ENCODE data around the gene EIF3B. TPM values are rescaled to one million over a fixed set of nuclear protein-coding genes. Genes with fewer than 3 reads are reported as not detected.
"Not testable (repeated sequence)": the region's sequence is repeated elsewhere in the genome, so short reads cannot be mapped to it uniquely, and the experiment has no call there.

Gene EIF3B
- total RNA-seq, 1 experiment from 2014 or later = 299 TPM

DNA sequence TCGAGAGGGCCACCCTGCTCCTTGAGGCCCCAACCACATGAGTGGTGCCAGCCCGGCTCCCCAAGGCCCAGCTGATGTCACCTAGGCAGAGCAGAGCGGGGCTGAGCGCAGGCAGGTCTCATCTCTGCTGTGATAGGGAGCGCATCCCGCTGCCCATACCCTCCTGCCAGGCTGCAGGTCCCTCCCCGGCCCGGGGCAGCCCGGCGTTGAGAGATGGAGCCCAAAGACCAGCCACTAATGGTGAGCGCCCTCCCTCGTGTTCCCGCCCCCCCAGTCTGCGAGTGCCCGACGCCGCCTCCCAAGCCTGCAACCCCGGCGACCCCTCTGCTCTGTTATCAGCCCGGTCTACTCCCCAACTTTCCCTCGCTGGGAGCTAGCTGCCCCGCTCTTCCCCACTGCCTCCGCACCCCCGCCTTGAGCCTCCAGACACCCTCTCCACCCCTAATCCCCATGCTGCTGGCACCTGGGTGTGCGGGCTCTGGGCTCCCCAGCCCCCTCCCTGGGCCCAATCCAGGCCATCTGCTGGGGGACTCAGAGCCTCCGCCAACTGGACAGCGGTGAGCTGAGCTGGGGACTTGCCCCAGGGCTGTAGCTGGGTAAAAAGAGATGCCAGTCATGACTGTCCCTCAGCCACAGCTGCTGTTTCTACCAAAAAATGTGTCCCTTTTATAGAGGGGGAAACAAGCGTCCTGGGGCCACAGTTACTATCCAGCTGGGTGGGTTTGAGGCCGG lies 29.1 kb downstream of the EIF3B start:
- H3K36me3 ChIP-seq = peaks cover 32% of the 10 kb centered on the region
- no peaks in the 10 kb centered on the region for H3K9me3 ChIP-seq
- no peak for DNase-seq
- H3K27me3 ChIP-seq = no peaks in the 10 kb centered on the region
- no peak overlapping the region for H3K4me3 ChIP-seq

- Histone ChIP-seq H3K27me3 (no peaks in the 10 kb centered on the region), H3K36me3 (peaks cover 25% of the 10 kb centered on the region), H3K4me3 (no peak overlapping the region), H3K9me3 (no peaks in the 10 kb centered on the region)
- no peak for DNase-seq
Observed at GRCh38 chr7:2384354-2385243, 30.0 kb downstream of the EIF3B start.

DNA sequence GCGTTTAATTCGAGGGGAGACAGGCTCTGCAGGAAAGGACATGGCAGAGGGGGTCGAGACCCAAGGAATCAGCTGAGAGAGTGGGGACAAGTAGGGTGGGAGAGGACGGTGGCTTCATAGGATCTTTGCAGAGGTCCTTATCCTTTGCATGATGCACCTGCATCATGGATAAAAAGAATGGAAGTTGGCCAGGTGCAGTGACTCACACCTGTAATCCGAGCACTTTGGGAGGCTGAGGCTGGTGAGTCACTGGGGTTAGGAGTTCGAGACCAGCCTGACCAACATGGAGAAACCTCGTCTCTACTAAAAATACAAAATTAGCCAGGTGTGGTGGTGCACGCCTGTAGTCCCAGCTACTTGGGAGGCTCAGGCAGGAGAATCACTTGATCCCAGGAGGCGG lies 31.5 kb downstream of the EIF3B start:
- H3K27me3 ChIP-seq, H3K4me3 ChIP-seq, H3K9me3 ChIP-seq: not testable (repeated sequence)
- peaks cover 13% of the 10 kb centered on the region for H3K36me3 ChIP-seq
- DNase-seq = peak; percentile 26

GRCh38 chr7:2386964-2387669 lies 32.5 kb downstream of the EIF3B start:
- Histone ChIP-seq H3K27me3 (no peaks in the 10 kb centered on the region), H3K4me3 (no peak overlapping the region), H3K9me3 (no peaks in the 10 kb centered on the region), H3K36me3 (peaks cover 4% of the 10 kb centered on the region; the same call in 1 of the 2 replicates)
- no peak for DNase-seq

DNA sequence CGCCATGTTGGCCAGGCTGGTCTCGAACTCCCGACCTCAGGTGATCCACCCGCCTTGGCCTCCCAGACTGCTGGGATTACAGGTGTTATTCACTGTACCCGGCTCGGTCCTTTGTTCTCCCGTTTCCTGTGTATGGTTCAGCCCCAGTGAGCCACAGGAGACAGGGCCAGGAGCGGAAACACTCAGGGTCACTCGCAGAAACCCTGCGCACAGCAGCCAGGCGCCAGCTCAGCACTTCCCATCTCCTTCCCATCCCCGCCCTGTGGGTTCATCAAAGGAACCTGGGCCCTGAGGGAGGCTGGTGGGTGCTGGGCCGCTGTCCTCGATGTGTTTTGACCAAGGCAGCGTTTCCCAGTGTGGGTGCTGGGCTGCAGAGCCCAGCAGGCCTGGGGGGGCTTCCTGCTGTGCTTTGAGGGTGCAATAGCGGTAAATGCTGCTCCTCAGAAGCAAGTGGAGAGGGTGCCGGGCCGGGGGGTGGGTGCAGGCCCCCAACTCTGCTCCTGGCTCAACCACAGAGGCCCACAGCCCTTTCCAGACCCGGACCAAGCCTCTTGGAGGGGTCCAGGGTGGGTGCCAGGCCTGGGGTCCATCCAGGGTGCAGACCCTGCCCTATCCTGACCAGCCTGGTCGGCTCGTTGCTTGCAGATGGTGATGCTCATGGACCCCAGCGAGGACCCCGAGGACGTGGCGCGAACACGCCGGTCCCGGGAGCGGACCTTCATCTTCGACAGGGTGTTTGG lies 33.4 kb downstream of the EIF3B start:
- Histone ChIP-seq H3K36me3 (no peaks in the 10 kb centered on the region; the same call in 1 of the 2 replicates), H3K9me3 (no peaks in the 10 kb centered on the region), H3K4me3 (no peak overlapping the region), H3K27me3 (no peaks in the 10 kb centered on the region)
- no peak for DNase-seq

- H3K9me3 ChIP-seq = no peaks in the 10 kb centered on the region
- DNase-seq = no peak
- no peak overlapping the region for H3K4me3 ChIP-seq
- H3K27me3 ChIP-seq = no peaks in the 10 kb centered on the region
- no peaks in the 10 kb centered on the region; the same call in 1 of the 2 replicates for H3K36me3 ChIP-seq
Observed at GRCh38 chr7:2388637-2388954, 34.0 kb downstream of the EIF3B start.

DNA sequence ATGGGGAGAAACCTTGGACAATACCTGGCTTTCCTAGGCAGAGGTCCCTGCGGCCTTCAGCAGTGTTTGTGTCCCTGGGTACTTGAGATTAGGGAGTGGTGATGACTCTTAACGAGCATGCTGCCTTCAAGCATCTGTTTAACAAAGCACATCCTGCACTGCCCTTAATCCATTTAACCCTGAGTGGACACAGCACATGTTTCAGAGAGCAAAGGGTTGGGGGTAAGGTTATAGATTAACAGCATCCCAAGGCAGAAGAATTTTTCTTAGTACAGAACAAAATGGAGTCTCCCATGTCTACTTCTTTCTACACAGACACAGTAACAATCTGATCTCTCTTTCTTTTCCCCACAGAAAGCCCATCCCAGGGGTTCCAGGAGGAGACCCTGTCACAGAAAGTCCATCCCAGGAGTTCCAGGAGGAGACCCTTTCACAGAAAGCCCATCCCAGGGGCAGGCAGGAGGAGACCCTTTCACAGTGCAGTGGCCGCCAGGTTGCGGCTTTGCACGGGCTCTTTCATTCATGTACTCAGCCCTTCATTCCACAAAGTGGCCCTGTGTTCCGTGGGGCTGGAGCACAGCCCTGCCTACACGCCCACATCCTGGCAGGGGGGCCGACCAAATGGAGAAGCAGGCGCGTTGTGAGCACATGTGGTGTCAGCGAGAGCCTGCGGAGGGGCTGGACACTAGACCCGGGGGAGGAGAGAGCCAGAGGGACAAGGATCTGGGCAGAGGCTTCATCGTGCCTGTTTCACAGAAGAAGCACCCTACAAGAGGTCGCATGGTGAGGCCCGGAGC lies 35.6 kb downstream of the EIF3B start:
- H3K4me3 ChIP-seq, DNase-seq, H3K36me3 ChIP-seq, H3K9me3 ChIP-seq, H3K27me3 ChIP-seq: not testable (repeated sequence)

DNA sequence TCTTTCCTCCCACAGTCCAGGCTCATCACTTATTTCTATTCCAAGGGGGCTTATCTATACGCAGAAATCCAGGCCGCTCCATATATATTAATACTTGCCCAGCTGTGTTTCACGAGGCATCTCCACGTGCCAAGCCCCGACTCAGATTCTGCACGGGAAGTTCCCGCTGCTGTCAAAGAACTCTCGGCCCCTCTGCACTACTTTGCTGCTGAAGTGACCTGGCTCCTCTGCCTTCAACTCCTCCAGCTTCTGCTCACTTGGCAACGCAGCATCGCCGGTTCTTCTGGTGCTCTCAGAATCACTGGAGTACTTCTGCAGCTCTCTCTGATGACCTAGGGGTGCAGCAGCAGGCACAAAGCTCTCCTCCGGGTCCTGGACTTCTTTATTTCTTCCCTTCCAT lies 39.1 kb downstream of the EIF3B start:
- no peaks in the 10 kb centered on the region for H3K27me3 ChIP-seq
- H3K4me3 ChIP-seq = no peak overlapping the region
- no peaks in the 10 kb centered on the region for H3K36me3 ChIP-seq
- no peaks in the 10 kb centered on the region for H3K9me3 ChIP-seq
- no peak for DNase-seq

DNA sequence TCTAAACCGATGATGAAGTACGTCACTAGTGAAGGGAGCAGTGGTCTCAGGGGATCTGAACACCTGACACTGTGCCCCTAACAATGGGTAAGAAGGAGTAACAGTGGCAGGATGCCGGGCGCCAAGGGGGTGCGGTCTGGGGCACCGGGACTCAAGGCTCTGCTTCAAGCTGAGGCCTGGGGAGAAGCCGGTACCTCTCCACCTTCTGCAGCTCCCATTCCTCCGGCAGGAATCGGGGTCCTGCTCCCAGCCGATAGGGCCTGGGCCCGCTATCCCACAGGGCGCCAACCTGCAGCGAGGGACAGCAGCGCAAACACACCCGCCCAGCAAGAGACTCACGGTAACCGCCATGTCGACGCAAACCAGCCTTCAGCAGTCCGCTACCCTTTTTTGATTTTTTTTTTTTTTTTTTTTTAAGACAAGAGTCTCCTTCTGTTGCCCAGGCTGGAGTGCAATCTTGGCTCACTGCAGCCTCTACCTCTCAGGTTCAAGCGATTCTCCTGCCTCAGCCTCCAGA lies 40.0 kb downstream of the EIF3B start:
- Histone ChIP-seq H3K4me3 (no peak overlapping the region), H3K27me3 (no peaks in the 10 kb centered on the region), H3K9me3 (no peaks in the 10 kb centered on the region), H3K36me3 (no peaks in the 10 kb centered on the region)
- DNase-seq = no peak

GRCh38 chr7:2398506-2398905 lies 43.9 kb downstream of the EIF3B start:
- no peaks in the 10 kb centered on the region for H3K27me3 ChIP-seq
- H3K4me3 ChIP-seq = no peak overlapping the region
- no peaks in the 10 kb centered on the region for H3K36me3 ChIP-seq
- no peaks in the 10 kb centered on the region for H3K9me3 ChIP-seq
- no peak for DNase-seq

GRCh38 chr7:2399848-2400587 lies 45.4 kb downstream of the EIF3B start:
- no peaks in the 10 kb centered on the region for H3K27me3 ChIP-seq
- H3K36me3 ChIP-seq = no peaks in the 10 kb centered on the region
- DNase-seq = peak; percentile 88
- no peaks in the 10 kb centered on the region for H3K9me3 ChIP-seq
- H3K4me3 ChIP-seq = no peak overlapping the region

GRCh38 chr7:2402687-2403013 lies 48.0 kb downstream of the EIF3B start:
- Histone ChIP-seq H3K9me3 (no peaks in the 10 kb centered on the region), H3K27me3 (no peaks in the 10 kb centered on the region), H3K4me3 (peak overlapping the region; percentile 63)

GRCh38 chr7:2403014-2403717 lies 48.5 kb downstream of the EIF3B start, which contains the start of gene CHST12:
Gene CHST12, plus strand, starts transcription at chr7:2403611. Its CDS starts 29,029 bp downstream, at chr7:2432640.
- peak; percentile 87 for DNase-seq

More at GRCh38 chr7:2402687-2403013, 48.0 kb downstream of the EIF3B start:
- H3K36me3 ChIP-seq = no peaks in the 10 kb centered on the region
- DNase-seq = no peak

GRCh38 chr7:2403718-2404648 lies 49.4 kb downstream of the EIF3B start:
- no peaks in the 10 kb centered on the region for H3K36me3 ChIP-seq

More at GRCh38 chr7:2403014-2403717, 48.5 kb downstream of the EIF3B start, which contains the start of gene CHST12:
- no peaks in the 10 kb centered on the region for H3K27me3 ChIP-seq
- H3K4me3 ChIP-seq = peak within 1 kb of the TSS; percentile 78
- no peaks in the 10 kb centered on the region for H3K9me3 ChIP-seq
- no peaks in the 10 kb centered on the region for H3K36me3 ChIP-seq

More at GRCh38 chr7:2403718-2404648, 49.4 kb downstream of the EIF3B start:
- peak; percentile 33 for DNase-seq
- Histone ChIP-seq H3K9me3 (no peaks in the 10 kb centered on the region), H3K27me3 (no peaks in the 10 kb centered on the region), H3K4me3 (peak overlapping the region; percentile 78)

Data from MG63 (cell line).